Ovary (tissue), 9 donors: ENCODE data around the gene STAC2. TPM values are rescaled to one million over a fixed set of nuclear protein-coding genes. Genes with fewer than 3 reads are reported as not detected.

Experiments used
- DNase-seq, 5 donors: peaks; one replicate each; pipeline ENCODE4 v3.0.0-alpha.2; 2019 to 2020
- H3K27ac ChIP-seq, 2 donors: fragments of 200-600 bp; one replicate each; pipeline versions ENCODE4 v1.5.1 to v1.8.0; 2019 to 2022
- H3K27me3 ChIP-seq: fragments of 200-600 bp; one replicate; pipeline ENCODE4 v1.8.0; 2022
- H3K36me3 ChIP-seq: fragments of 200-600 bp; sonication (generic); one replicate; pipeline ENCODE4 v1.5.1; 2019
- H3K4me1 ChIP-seq: one replicate; pipeline ENCODE4 v1.8.1; 2013; ENCODE audit warnings: mild to moderate bottlenecking, moderate library complexity; ENCODE audit not compliant: insufficient read depth
- H3K4me3 ChIP-seq: fragments of 200-600 bp; sonication (generic); one replicate; pipeline ENCODE4 v1.5.1; 2017
- H3K9me3 ChIP-seq, 2 donors: fragments of 200-600 bp in 1 of 2; sonication (generic) in 1 of 2; one replicate each; pipeline versions ENCODE4 v1.5.1 to v1.8.1; 2013 to 2019; ENCODE audit warnings: mild to moderate bottlenecking in 1 of 2, moderate library complexity in 1 of 2
- CTCF ChIP-seq, 3 donors: fragments of 450-650 bp in 2 of 3; fragments of 200-600 bp in 1 of 3; IDR thresholded peaks; one replicate each; pipeline versions ENCODE4 v1.5.1 to v1.8.0; 2016 to 2022; ENCODE audit warnings: antibody characterized with exemption in 3 of 3, mild to moderate bottlenecking in 1 of 3
- EP300 ChIP-seq: sonication (generic); formaldehyde crosslinking; IDR thresholded peaks from one replicate; pipeline ENCODE4 v1.6.1; 2017; ENCODE audit warnings: antibody characterized with exemption
- POLR2A ChIP-seq: fragments of 450-650 bp; IDR thresholded peaks from one replicate; pipeline ENCODE4 v1.6.1; 2017; ENCODE audit warnings: antibody characterized with exemption, mild to moderate bottlenecking, moderate library complexity
- WGBS, 3 donors: extraction: QIAGEN DNeasy Blood & Tissue Kit in 1 of 3; methylation state at CpG; one replicate each; pipeline versions ENCODE4 v1.1.5 to v1.1.7; 2013 to 2017; 5-methylcytosine and 5-hydroxymethylcytosine counted together
- intact Hi-C, 4 donors: fragments of 100-400 bp; cut with DNase I; formaldehyde crosslinking; loops; one replicate each; pipeline versions ENCODE4 v1.11.0 to v1.15.1; 2022 to 2023
- polyA plus RNA-seq, 2 donors: library from polyadenylated mRNA; stranded (reverse); fragments of 200-250 nt in 1 of 2; fragments of 350-450 nt in 1 of 2; fragmentation: Illumina TruSeq in 1 of 2; extraction: RNeasy Lipid Tissue Mini Kit (QIAGEN cat#74804) in 1 of 2; gene quantifications; one replicate each; pipeline ENCODE4 v1.2.3, GENCODE V29; 2013 to 2014
- total RNA-seq, 7 donors: library from RNA; depleted of rRNA in 2 of 7; stranded (reverse); fragments of >200 nt in 2 of 7; fragmentation: NEBNext Ultra II Directional in 3 of 7; extraction: Animal tissue kit (Norgen Biotek cat#: 25700) in 3 of 7; gene quantifications; one replicate each; pipeline versions ENCODE4 v1.1.0 to v1.2.4, GENCODE V29; 2016 to 2023
- donor health status: DM: no; HTN: no; CAD: no; lungs with moderate emphysema.
- donor health status: DM: no; HTN: no; CAD: no.
- donor health status: Bipolar disorder and iron deficiency.
- donor health status: DM: yes; HTN: yes; CAD: no.
- donor health status: DM: no; HTN: no; CAD: no.
- donor health status: DM: yes; HTN: yes; CAD: no.

Gene STAC2
- total and polyA plus RNA-seq, 9 donors, result 0.29 to 5.4 (median 0.70) TPM; not detected in 1

- H3K4me3 ChIP-seq, result no peak overlapping the region
- WGBS, 3 donors, result 66 to 90% (median 68%) methylated on average over 1 of the region's 1 CpG
- no peak overlapping the region for H3K27ac ChIP-seq
- no peaks in the 10 kb centered on the region for H3K9me3 ChIP-seq
- peaks cover 2% of the 10 kb centered on the region for H3K4me1 ChIP-seq
- no peak for DNase-seq
- H3K36me3 ChIP-seq, result no peaks in the 10 kb centered on the region
- TF ChIP-seq EP300 (no peak), POLR2A (no peak)
- intact Hi-C loops, result loop anchor here in 2 of 4 donors (10.0 kb wide), 2 partner anchors 66 to 246 kb away; partner anchors contain the start of gene ARL5C (in 1 of the 2)
- H3K27me3 ChIP-seq, result no peaks in the 10 kb centered on the region
Observed at GRCh38 chr17:39230361-39230760, 4.6 kb upstream of the STAC2 start.

- Histone ChIP-seq H3K27ac (no peak overlapping the region), H3K4me3 (no peak overlapping the region), H3K9me3 (no peaks in the 10 kb centered on the region), H3K27me3 (no peaks in the 10 kb centered on the region), H3K36me3 (no peaks in the 10 kb centered on the region), H3K4me1 (peaks cover 2% of the 10 kb centered on the region)
- no peak for TF ChIP-seq EP300
- no peak for TF ChIP-seq CTCF (IDR thresholded peaks at IDR 0.05)
- no peak for TF ChIP-seq POLR2A
- WGBS, 3 donors, result 60 to 65% (median 61%) methylated on average over 11 of the region's 11 CpGs
- no peak for DNase-seq
- intact Hi-C loops, result loop anchor here in 1 of 4 donors (10.0 kb wide), 1 partner anchor 835 kb away; the partner anchor contains the start of gene THRA
Observed at GRCh38 chr17:39229274-39229913, 3.6 kb upstream of the STAC2 start.

DNA sequence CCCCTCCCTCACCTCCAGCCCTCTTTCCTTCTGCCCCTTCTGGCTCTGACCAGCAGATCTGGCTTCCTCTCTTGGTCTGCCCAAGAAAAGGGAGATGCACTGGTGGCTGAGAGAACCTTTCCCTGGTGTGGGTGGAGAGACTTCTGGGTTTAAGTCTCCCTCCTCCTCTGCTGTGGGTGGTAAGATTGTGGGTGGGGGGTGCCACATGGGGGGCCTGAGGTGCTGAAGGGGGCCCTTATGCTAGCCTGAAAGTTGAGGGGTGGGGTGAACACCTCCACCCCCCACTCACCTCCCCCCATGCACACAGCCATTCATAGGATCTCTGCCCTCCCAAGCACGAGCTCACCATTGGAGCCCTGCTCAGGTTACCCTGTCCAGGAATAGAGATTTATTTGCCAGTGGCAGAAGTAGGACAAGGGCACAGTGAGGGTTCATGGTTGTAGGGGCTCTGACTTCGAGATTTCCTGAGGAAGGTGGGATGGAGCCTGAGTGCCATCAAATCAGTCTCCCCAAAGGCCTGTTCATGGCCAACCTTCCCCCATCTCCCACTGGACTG lies 1.7 kb upstream of the STAC2 start:
- TF ChIP-seq EP300, result no peak
- Histone ChIP-seq H3K36me3 (no peaks in the 10 kb centered on the region), H3K4me3 (no peak overlapping the region), H3K27me3 (no peaks in the 10 kb centered on the region), H3K4me1 (peaks cover 2% of the 10 kb centered on the region), H3K27ac (no peak overlapping the region), H3K9me3 (no peaks in the 10 kb centered on the region)
- intact Hi-C loops, result loop anchor here in 1 of 4 donors (10.0 kb wide), 1 partner anchor 837 kb away; the partner anchor contains the start of gene THRA
- DNase-seq, result no peak
- 35 to 66% (median 53%) methylated on average over 2 of the region's 2 CpGs for WGBS, 3 donors

- H3K9me3 ChIP-seq, result no peaks in the 10 kb centered on the region
- H3K4me3 ChIP-seq, result peak overlapping the region; percentile 42
- no peak for TF ChIP-seq CTCF (IDR thresholded peaks at IDR 0.05)
- intact Hi-C loops, result loop anchor here in 1 of 4 donors (10.0 kb wide), 1 partner anchor 839 kb away; the partner anchor contains the start of gene THRA
- 8 to 9% (median 8%) methylated on average over 24 of the region's 24 CpGs for WGBS, 3 donors
- peaks cover 2% of the 10 kb centered on the region for H3K4me1 ChIP-seq
- H3K27ac ChIP-seq, result no peak overlapping the region
- no peaks in the 10 kb centered on the region for H3K27me3 ChIP-seq
- DNase-seq, result peak; percentile 78 to 89 (median 82)
- H3K36me3 ChIP-seq, result no peaks in the 10 kb centered on the region
Observed at GRCh38 chr17:39225959-39226683, 376 bp upstream of the STAC2 start.

- peak overlapping the region; percentile 42 for H3K4me3 ChIP-seq
- H3K9me3 ChIP-seq, result no peaks in the 10 kb centered on the region
- 1 to 3% (median 3%) methylated on average over 55 to 68 of the region's 68 CpGs for WGBS, 3 donors
- no peaks in the 10 kb centered on the region for H3K36me3 ChIP-seq
- no peaks in the 10 kb centered on the region for H3K27me3 ChIP-seq
- TF ChIP-seq POLR2A (no peak), EP300 (no peak), CTCF (IDR thresholded peaks at IDR 0.05) (no peak)
- no peak overlapping the region for H3K27ac ChIP-seq
- peaks cover 2% of the 10 kb centered on the region for H3K4me1 ChIP-seq
- intact Hi-C loops, result loop anchor here in 1 of 4 donors (10.0 kb wide), 1 partner anchor 840 kb away; the partner anchor contains the start of gene THRA
- no peak for DNase-seq
Observed at GRCh38 chr17:39224778-39225307, 902 bp downstream of the STAC2 start.
